HG03575 (cell line): Measurements from ENCODE around the gene MOB3A.

ENCODE experiments used
- ATAC-seq: cut with Tn5 transposase; IDR thresholded peaks from one replicate; pipeline ENCODE4 v1.9.1; 2021; ENCODE audit not compliant: unreplicated experiment, insufficient number of reproducible peaks, low FRiP score; ENCODE audit errors: extremely low read depth

MOB3A gene

DNA sequence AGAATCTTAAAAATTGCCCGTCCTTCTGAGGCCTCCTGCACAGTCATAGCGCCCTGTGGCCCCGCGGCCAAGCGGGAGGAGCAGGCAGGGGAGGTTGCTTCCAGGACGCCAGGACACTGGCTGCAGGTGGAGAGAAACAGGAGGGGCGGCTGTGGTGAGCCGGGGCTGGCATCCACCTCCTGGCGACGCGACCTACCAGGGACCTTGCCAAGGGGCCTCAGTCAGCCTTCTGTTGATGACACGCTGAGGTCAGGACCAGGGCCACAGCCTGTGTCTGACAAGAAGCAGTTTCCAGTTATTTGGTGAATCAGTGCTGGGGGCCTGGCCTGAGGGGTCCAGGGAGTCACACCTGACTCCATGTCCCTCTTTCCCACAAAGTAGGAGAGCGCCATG lies 31.7 kb downstream of the MOB3A start:
- no peak for ATAC-seq

GRCh38 chr19:2063824-2064223 lies 32.3 kb downstream of the MOB3A start:
- ATAC-seq, result no peak

DNA sequence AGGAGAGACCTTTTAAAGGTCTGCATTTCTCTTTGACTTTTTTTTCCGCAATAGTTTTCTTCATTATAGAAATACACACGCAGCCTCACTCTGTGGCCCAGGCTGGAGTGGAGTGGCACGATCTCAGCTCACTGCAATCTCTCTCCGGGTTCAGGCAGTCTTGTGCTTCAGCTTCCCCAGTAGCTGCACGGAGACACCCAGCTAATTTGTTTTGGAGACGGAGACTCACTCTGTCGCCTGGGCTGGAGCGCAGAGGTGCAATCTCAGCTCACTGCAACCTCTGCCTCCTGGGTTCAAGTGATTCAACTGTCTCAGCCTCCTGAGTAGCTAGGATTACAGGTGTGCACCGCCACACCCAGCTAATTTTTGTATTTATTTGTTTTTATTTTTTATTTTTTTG lies 33.4 kb downstream of the MOB3A start:
- ATAC-seq, result no peak

DNA sequence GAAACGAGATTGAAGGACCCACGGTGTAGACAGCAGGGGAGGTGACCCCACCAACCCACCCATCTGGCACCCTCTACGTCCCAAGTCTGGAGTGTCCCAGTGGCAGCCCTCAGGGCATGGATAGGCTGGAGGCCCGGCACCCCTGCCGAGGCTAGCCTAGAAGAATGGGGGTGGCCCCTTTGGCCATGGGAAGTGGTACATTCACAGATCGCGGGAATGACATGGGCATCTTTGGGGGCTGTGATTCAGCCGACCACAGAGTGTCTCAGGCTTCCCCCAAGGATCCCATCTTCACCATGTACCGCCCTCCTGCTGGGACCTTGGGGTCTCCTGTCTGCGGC lies 33.8 kb downstream of the MOB3A start:
- ATAC-seq, result no peak

DNA sequence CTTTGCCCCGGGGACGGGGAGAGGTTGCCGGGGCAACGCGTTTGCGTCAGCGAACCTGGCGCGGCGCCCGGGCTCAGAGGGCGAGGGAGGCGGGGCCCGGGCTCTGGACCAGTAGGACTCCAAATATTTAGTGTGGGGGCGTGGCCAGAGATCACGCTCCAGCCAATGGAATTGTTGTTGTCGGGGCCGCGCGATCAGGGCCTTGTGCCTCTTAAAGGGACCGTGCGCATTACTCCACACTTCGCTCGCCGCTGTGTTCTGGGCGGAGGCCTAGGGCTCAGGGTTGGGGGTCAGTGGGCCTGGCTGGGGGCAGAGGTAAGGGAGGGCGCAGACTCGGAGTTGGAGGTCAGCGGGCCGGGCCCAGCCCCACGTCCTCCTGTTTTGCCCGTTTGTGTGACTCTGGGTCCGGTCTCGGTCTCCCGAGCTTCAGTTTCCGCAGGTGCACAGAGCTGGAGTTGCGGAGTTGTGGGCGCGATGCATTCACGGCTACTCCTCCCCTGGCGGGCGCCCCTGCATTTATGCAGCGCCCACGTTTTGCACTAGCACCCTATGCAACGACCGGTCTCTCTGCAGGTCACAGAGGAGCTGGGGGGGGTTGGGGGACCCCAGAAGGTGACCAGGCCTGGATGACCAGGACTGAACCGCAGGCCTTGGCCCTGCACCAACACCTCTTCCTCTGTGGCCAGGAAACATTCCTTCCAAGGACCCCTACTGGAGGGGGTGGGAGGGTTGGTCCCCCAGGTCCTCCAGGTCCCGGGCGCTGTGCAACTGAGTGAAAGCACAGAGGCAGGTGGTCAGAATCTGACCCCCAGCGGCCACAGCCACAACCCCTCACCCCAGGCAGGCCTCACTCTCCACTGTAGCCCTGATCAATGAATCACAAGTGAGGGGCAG lies 34.4 kb downstream of the MOB3A start:
- no peak for ATAC-seq

DNA sequence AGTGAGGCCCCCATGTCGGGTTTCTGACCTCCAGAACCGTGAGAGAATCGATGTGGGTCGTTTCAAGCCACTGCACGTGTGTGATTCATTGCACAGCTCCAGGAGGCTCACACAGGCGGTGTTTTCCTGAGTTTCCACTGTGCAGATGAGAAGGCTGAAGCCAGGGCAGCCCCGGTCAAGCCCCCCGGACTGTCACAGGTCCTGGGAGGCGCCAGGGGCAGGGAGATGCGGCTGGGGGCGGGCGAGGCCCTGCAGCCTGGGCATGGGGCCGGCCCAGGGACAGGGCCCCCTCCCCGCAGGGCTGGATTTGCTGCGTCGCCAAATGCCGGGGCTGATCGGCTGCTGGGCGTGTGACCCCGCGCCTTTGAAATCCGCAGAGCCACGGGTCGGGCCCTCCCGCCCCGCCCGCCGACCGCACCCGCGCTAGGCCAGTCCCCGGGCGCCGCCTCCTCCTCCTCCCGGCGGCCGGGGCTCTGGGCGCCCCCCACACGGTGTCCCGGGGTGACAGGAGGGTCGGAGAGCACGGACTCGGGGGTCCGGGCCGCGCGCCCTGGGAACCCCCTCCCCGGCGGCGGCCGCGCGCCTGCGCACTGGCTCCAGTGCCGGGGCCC lies 35.1 kb downstream of the MOB3A start:
- ATAC-seq, result no peak

DNA sequence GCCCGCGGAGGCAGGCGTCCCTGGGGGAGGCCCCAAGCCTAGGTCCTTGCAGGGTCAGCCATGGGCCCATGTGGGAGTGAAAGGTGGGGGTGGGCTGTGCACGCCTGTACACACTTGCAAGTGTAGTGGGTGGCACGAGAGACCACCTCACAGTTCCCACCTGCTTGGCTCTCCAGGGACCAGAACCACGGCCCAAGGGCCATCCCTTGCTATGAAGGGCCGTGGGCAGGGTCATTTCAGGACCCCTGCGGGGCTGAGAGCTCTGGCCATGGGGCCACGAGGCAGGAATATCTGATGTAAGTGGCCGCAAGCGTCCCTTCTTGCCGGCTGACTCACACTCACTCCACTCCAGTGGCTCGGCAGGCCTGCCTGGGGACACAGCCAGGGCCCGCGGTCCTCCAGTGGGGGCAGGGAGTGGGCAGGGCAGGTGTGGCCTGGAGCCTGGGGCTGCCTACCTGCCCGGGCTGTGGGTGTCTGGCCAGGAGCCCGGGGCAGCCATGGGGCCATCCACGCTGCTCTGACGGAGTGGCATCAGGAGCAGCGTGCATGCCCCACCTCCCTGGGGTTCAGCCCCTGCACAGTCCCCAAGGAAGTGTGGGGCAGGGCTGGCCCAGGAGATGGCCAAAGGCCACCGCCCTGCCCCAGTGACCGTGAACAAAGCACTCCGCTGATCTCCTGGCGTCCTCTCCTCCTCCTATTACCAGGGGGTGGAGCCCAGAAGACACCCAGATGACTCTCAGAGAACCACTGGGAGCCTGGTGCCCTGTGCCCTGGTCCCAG lies 36.5 kb downstream of the MOB3A start:
- ATAC-seq, result no peak

- no peak for ATAC-seq
Measured at GRCh38 chr19:2058570-2059421, 37.3 kb downstream of the MOB3A start.

GRCh38 chr19:2057484-2058469 lies 38.3 kb downstream of the MOB3A start:
- no peak for ATAC-seq

- no peak for ATAC-seq
Measured at GRCh38 chr19:2056837-2057192, 39.3 kb downstream of the MOB3A start.

DNA sequence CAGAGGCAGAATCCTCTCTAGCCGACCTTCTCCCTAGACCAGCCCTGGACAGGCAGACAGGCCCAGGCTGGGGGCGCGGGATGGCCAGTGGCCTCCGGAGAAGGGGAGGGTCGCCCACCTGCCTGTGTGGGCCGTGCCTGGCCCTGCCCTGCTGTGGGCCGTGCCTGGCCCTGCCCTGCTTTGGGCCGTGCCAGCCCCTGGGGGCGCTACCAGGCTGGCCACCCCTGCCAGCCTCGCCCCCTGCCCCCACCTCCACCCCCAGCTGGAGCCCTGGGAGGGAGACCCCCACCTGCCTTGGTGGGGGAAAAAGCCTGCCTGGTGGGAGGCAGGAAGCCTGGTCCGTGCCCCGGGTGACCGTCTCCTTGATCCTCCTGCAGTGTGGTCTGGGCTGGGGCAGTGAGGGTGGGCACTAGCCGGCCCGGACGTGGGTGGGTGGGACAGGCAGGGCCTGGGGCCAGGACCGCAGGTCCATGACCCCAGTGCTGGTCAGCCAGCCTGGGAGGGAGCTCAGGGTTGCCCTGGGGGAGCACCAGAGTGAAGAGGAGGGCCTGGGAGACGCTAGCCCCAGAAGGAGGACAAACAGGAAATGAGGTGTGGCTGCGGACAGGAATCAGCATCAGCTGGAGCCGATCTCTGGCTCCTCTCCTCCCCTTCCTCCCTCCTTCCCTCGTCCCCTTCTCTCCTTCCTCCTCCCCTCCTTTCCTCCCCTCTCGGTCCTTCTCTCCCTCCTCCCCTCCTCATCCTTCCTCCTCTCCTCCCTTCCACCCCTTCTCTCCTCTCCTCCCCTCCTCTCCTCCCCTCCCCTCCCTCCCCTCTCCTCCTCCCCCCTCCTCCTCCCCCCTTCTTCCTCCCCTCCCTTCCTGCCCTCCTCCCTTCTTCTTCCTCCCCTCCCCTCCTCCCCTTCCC lies 39.9 kb downstream of the MOB3A start:
- ATAC-seq, result no peak

GRCh38 chr19:2054763-2055162 lies 41.4 kb downstream of the MOB3A start:
- ATAC-seq, result no peak

DNA sequence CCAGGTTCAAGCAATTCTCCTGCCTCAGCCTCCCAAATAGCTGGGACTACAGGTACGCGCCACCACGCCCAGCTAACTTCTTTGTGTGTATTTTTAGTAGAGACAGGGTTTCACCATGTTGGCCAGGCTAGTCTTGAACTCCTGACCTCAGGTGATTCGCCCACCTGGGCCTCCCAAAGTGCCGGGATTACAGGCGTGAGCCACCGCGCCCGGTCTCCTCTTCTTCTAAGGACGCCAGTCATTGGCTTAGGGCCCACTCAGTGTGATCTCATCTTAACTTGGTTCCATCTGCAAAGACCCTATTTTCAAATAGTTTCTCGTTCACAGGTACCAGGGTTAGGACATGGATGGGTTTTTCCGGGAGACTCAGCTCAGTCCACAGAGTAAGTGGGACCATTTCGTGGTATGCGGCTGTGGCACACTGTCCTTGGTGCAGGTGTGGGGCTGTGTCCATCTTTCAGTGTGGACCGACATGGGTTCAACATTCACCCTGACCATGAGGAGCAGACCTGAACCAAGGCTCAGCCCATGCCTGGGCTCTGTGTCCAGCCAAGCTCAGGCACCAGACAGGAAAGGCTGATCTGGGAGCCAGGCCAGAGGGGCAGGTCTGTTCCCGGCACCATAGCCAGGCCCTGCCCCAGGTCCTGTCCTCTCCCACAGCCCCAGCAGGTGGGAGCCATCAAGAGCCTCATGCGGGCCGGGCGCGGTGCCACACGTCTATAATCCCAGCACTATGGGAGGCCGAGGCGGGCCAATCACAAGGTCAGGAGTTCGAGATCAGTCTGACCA lies 42.3 kb downstream of the MOB3A start:
- ATAC-seq, result no peak

GRCh38 chr19:2051773-2052704 lies 44.1 kb downstream of the MOB3A start:
- no peak for ATAC-seq

- no peak for ATAC-seq
Measured at GRCh38 chr19:2050991-2051772, 44.9 kb downstream of the MOB3A start, which contains the start of gene MKNK2. TSS of gene MKNK2 (minus strand) at chr19:2051244. CDS start at chr19:2050851, 393 bp downstream.
